Activated CD4-positive, alpha-beta T cell treated with anti-CD3 and anti-CD28 coated beads for 36 hours (primary cell): ENCODE data around the gene UBXN6. TPM values are rescaled to one million over a fixed set of nuclear protein-coding genes. Genes with fewer than 3 reads are reported as not detected.

Experiments used
- ATAC-seq: fragments of 200-7000 bp; cut with Tn5 transposase; one replicate; pipeline ENCODE4 v1.10.0; 2021; ENCODE audit warnings: mild to moderate bottlenecking, moderate library complexity
- CTCF ChIA-PET: fragments of 350-600 bp; sonication (Branson Sonifier 250); formaldehyde crosslinking; loops from one replicate; lab custom pipeline; 2021; ENCODE audit warnings: antibody characterized with exemption; lab: Charles Lee
- POLR2A ChIA-PET: fragments of 350-600 bp; sonication (Branson Sonifier 250); formaldehyde crosslinking; loops from one replicate; lab custom pipeline; 2021; ENCODE audit warnings: antibody characterized with exemption, inconsistent platforms; lab: Charles Lee
- DNase-seq: peaks from one replicate; pipeline ENCODE4 v3.0.0-alpha.2; 2020
- H3K27ac Mint-ChIP-seq: one replicate; pipeline ENCODE4 v1.8.0; 2021; ENCODE audit warnings: mixed read lengths
- H3K27me3 Mint-ChIP-seq: one replicate; pipeline ENCODE4 v1.8.0; 2021; ENCODE audit warnings: mixed read lengths
- H3K36me3 Mint-ChIP-seq: one replicate; pipeline ENCODE4 v1.8.0; 2021; ENCODE audit warnings: low read depth, mixed read lengths
- H3K4me1 Mint-ChIP-seq: one replicate; pipeline ENCODE4 v1.8.0; 2021; ENCODE audit warnings: mixed read lengths
- H3K4me3 Mint-ChIP-seq: one replicate; pipeline ENCODE4 v1.8.0; 2021; ENCODE audit warnings: mild to moderate bottlenecking, moderate library complexity, mixed read lengths
- H3K9me3 Mint-ChIP-seq: one replicate; pipeline ENCODE4 v1.8.0; 2021; ENCODE audit warnings: low read depth, mixed read lengths
- intact Hi-C, 2 experiments: fragments of 100-400 bp; cut with DNase I in 1 of 2; cut with micrococcal nuclease in 1 of 2; formaldehyde crosslinking; loops; one replicate each; pipeline versions ENCODE4 v1.14.2 to v1.15.1; 2022 to 2024; cut with DNase I, micrococcal nuclease
- total RNA-seq, 2 experiments: library from RNA; stranded (reverse); gene quantifications; one replicate each; pipeline ENCODE4 v1.2.3, GENCODE V29; 2021

Gene UBXN6
- total RNA-seq, 2 experiments from 2014 or later = 32.9 to 38.4 TPM

DNA sequence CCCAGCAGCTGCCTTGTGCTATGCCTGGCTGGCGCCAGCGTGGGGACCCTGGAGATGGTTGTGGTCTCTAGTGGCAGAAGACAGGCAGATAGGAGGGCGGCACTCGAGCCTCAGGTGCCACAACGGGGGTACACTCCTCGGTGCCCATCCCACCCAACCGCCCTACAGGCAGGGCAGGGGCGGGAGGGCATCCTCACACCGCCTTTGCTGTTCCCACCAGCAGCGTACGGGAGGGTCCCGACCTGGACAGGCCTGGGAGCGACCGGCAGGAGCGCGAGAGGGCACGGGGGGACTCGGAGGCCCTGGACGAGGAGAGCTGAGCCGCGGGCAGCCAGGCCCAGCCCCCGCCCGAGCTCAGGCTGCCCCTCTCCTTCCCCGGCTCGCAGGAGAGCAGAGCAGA, 44.1 kb upstream of the UBXN6 start:
- ChIA-PET CTCF (no interaction called here), POLR2A (no interaction called here)
- intact Hi-C loops = no loop called here
- Mint-ChIP-seq H3K27ac (no peak overlapping the region), H3K4me3 (no peak overlapping the region), H3K36me3 (peaks cover 3% of the 10 kb centered on the region), H3K4me1 (peaks cover 6% of the 10 kb centered on the region), H3K9me3 (no peaks in the 10 kb centered on the region), H3K27me3 (no peaks in the 10 kb centered on the region)
- DNase-seq (no peak), ATAC-seq (no peak)

DNA sequence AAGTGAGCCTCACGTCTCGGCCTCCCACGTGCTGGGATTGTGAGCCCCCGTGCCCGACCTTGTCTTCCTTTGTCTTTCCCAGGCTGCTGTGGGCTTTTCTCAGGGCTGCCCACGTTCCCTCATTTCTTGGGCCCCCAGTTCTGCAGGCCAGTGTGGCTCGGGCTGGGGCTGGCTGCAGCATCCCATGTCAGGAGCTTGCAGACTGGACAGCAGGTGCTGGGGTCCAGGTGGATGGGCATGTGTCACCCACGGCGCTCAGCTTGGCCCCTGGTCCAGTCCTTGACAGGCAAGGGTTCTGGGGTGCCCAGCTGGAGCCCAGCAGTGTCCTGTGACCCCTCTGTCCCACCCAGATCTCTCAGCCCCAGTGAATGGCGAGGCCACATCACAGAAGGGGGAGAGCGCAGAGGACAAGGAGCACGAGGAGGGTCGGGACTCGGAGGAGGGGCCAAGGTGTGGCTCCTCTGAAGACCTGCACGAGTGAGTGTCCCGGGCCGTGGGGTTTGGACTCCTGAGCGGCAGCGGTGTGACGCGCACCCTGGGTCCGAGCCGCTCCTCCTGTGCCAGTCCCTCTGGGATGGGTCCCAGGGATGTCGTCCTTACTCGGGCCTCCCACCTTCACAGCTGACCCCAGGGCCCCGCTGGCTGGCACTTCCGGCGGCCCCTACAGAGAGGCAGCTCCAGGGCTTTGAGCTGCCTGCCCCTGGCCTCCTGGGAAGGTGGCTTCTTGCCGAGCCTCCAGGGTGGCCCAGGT, 43.4 kb upstream of the UBXN6 start:
- CTCF ChIA-PET = no interaction called here

DNA sequence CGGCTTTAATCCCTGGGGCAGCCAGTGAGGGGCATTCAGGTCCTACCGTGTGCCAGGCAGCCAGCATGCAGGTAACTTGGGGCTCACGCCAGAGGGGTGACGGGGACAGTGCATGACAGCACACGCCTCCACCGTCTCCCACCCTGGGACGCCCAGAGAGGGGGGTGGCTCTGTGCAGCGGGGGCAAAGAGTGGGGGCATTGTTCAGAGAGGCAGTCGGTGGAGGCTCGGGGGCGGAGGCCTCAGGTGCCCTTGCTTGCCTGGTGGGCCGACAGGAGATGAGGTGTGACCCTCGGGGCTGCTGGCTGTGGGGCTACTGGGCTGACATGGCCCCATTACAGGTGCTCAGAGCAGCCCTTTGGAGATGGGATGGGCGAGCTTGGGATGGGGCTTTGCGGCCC, 42.3 kb upstream of the UBXN6 start:
- intact Hi-C loops = no loop called here
- CTCF ChIA-PET = no interaction called here
- Mint-ChIP-seq H3K9me3 (no peaks in the 10 kb centered on the region), H3K4me1 (no peaks in the 10 kb centered on the region), H3K27me3 (no peaks in the 10 kb centered on the region), H3K4me3 (no peak overlapping the region), H3K27ac (no peak overlapping the region), H3K36me3 (peaks cover 8% of the 10 kb centered on the region)
- no peak for ATAC-seq
- DNase-seq = no peak
- POLR2A ChIA-PET = no interaction called here

More for the DNA sequence above, 43.4 kb upstream of the UBXN6 start:
- peaks cover 3% of the 10 kb centered on the region for H3K36me3 Mint-ChIP-seq
- POLR2A ChIA-PET = no interaction called here
- ATAC-seq (no peak), DNase-seq (no peak)
- no peak overlapping the region for H3K27ac Mint-ChIP-seq
- H3K27me3 Mint-ChIP-seq = no peaks in the 10 kb centered on the region
- H3K9me3 Mint-ChIP-seq = no peaks in the 10 kb centered on the region
- H3K4me3 Mint-ChIP-seq = no peak overlapping the region
- H3K4me1 Mint-ChIP-seq = no peaks in the 10 kb centered on the region
- intact Hi-C loops = no loop called here

DNA sequence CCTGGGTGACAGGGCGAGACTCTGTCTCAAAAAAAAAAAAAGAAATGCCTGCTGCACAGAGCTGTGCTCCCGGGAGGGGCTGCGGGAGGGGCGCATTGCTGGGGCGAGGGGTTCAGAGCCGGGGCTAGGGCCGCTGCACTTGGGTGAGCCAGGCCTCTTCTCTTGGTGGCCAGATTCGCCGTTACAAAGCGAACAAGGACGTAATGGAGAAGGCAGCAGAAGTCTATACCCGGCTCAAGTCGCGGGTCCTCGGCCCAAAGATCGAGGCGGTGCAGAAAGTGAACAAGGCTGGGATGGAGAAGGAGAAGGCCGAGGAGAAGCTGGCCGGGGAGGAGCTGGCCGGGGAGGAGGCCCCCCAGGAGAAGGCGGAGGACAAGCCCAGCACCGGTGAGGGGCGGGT, 41.7 kb upstream of the UBXN6 start:
- POLR2A ChIA-PET = no interaction called here
- Mint-ChIP-seq H3K36me3 (peaks cover 10% of the 10 kb centered on the region), H3K4me1 (no peaks in the 10 kb centered on the region), H3K9me3 (no peaks in the 10 kb centered on the region), H3K27ac (no peak overlapping the region), H3K27me3 (no peaks in the 10 kb centered on the region), H3K4me3 (no peak overlapping the region)
- ATAC-seq (no peak), DNase-seq (no peak)
- intact Hi-C loops = no loop called here
- CTCF ChIA-PET = no interaction called here

DNA sequence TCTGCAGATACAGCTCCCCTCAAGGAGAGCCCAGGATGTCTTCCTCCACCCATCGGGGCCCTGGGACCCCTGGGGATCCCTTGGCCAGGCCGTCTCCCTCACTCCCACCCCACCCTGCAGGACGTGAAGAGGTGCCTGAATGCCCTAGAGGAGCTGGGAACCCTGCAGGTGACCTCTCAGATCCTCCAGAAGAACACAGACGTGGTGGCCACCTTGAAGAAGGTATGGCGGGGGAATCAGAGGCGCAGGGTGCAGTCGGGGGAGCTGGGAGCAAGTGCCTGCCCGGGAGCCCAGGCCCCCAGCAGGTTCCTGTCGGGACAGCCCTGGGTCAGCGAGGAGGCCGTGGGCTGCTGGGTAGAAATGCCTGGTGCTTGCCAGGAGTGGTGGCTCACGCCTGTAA, 41.1 kb upstream of the UBXN6 start:
- CTCF ChIA-PET = interaction anchor here (0.6 kb wide), 1 partner anchor 542 kb away, joined by 3 read pairs; no protein-coding TSS in a partner anchor
- DNase-seq (no peak), ATAC-seq (no peak)
- intact Hi-C loops = no loop called here
- H3K27me3 Mint-ChIP-seq = no peaks in the 10 kb centered on the region
- no peaks in the 10 kb centered on the region for H3K4me1 Mint-ChIP-seq
- no peaks in the 10 kb centered on the region for H3K9me3 Mint-ChIP-seq
- POLR2A ChIA-PET = interaction anchor here (0.6 kb wide), 1 partner anchor 18 kb away, joined by 3 read pairs; no protein-coding TSS in a partner anchor
- H3K36me3 Mint-ChIP-seq = peaks cover 10% of the 10 kb centered on the region
- H3K4me3 Mint-ChIP-seq = no peak overlapping the region
- no peak overlapping the region for H3K27ac Mint-ChIP-seq

DNA sequence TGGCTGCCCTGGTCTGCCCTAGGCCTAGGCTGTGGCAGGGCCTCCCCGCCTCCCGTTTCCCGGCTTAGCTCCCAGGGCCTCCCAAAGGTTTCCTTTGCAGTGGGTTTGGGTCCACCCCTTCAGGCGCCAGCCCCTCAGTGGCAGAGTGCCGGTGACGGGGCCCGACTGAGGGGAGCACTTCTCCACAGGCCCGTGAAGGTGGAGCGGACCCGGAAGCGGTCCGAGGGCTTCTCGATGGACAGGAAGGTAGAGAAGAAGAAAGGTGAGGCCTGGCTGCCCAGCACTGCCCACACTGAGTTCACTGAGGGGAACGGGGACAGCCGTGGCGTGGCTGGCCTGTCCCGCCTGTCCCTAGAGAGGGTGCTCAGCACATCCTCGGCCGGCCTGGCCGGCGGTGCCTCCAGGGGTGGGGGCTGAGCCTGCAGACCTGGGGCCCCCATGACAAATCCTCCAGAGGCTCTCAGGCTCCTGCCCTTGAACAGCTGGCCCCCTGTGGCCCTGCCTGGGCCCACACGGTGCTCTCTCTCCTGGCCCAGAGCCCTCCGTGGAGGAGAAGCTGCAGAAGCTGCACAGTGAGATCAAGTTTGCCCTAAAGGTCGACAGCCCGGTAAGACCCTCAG, 40.3 kb upstream of the UBXN6 start:
- Mint-ChIP-seq H3K27me3 (no peaks in the 10 kb centered on the region), H3K36me3 (peaks cover 10% of the 10 kb centered on the region), H3K9me3 (no peaks in the 10 kb centered on the region), H3K4me3 (no peak overlapping the region), H3K27ac (no peak overlapping the region), H3K4me1 (no peaks in the 10 kb centered on the region)
- intact Hi-C loops = no loop called here
- DNase-seq = no peak
- ChIA-PET CTCF (no interaction called here), POLR2A (interaction anchor here (0.6 to 0.7 kb wide), 2 partner anchors 19 to 829 kb away, joined by 3 read pairs; no protein-coding TSS in a partner anchor)
- no peak for ATAC-seq

DNA sequence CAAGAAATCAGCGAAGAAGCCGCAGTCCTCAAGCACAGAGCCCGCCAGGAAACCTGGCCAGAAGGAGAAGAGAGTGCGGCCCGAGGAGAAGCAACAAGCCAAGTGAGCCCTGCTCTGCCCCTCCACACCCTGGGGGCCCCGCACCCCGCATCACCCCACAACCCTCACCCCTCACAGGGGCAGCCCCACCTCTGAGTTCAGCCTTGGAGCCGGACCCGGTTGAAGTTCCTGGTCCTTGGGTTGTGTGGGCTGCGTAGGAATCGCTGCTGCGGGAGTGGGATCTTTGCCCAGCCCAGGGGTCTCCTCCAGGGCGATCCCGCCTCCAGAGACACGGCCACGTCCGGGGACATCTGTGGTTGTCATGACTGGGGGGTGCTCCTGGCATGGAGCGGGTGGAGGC, 38.7 kb upstream of the UBXN6 start:
- POLR2A ChIA-PET = no interaction called here
- Mint-ChIP-seq H3K27ac (no peak overlapping the region), H3K36me3 (peaks cover 10% of the 10 kb centered on the region), H3K4me3 (no peak overlapping the region), H3K4me1 (no peaks in the 10 kb centered on the region), H3K9me3 (no peaks in the 10 kb centered on the region), H3K27me3 (no peaks in the 10 kb centered on the region)
- DNase-seq = no peak
- no peak for ATAC-seq
- intact Hi-C loops = no loop called here
- CTCF ChIA-PET = no interaction called here

DNA sequence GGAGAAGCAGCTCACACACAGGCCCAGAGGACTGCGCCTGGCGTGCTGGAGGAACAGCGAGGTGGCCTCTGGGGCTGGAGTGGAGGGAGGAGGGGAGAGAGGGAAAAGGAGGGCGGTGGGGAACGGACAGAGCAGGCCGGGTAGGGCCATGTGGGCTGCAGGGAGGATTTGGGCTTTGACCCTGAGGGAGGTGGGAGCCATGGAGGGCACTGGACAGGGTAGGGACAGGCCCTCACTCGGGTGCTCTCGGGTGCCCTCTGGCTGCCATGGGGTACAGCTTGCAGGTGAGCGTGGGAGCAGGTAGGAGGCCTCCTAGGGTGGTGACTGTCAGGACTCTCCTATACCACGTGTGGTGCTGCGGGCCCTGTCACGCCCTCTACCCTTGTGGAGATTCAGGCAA, 37.9 kb upstream of the UBXN6 start:
- Mint-ChIP-seq H3K27ac (no peak overlapping the region), H3K4me3 (no peak overlapping the region), H3K36me3 (peaks cover 7% of the 10 kb centered on the region), H3K9me3 (no peaks in the 10 kb centered on the region), H3K4me1 (no peaks in the 10 kb centered on the region), H3K27me3 (no peaks in the 10 kb centered on the region)
- ATAC-seq = no peak
- ChIA-PET CTCF (no interaction called here), POLR2A (no interaction called here)
- DNase-seq = no peak
- intact Hi-C loops = no loop called here

DNA sequence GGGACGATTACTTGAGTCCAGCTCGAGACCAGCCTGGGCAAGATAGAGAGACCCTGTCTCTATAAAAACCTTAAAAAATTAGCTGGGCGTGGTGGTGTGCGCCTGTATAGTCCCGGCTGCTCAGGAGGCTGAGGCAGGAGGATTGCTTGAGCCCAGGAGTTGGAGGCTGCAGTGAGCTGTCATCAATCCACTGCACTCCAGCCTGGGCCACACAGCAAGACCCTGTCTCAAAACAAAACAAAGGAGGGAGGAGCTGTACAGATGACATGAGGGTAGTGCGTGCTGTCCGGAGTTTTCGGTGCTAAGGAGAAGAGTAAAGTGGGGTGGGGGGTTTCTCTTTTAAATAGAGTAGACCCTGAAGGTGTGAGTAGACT, 37.1 kb upstream of the UBXN6 start:
- intact Hi-C loops = no loop called here

DNA sequence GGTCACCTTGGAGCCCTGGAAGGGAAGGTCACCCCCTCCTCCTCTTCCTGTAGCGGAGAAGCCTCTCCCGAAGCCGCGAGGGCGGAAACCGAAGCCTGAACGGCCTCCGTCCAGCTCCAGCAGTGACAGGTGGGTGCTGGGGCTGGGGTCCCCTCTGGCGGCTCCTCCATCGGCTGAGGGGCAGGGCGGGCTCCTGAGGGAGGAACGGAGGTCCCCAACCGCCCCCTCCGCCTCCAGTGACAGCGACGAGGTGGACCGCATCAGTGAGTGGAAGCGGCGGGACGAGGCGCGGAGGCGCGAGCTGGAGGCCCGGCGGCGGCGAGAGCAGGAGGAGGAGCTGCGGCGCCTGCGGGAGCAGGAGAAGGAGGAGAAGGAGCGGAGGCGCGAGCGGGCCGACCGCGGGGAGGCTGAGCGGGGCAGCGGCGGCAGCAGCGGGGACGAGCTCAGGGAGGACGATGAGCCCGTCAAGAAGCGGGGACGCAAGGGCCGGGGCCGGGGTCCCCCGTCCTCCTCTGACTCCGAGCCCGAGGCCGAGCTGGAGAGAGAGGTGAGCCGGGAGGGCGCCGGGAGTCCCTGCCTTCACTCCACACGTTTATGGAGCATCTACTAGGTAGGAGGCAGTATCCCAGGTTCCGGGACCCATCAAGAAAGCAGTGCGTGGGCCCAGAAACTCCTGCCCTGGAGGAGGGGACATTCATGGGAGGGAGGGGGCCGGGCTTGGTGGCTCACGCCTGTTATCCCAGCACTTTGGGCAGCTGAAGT, 36.5 kb upstream of the UBXN6 start:
- H3K4me3 Mint-ChIP-seq = no peak overlapping the region
- ChIA-PET POLR2A (no interaction called here), CTCF (no interaction called here)
- no peaks in the 10 kb centered on the region for H3K27me3 Mint-ChIP-seq
- H3K9me3 Mint-ChIP-seq = no peaks in the 10 kb centered on the region
- H3K27ac Mint-ChIP-seq = no peak overlapping the region
- H3K4me1 Mint-ChIP-seq = no peaks in the 10 kb centered on the region
- DNase-seq (no peak), ATAC-seq (no peak)
- intact Hi-C loops = no loop called here
- peaks cover 9% of the 10 kb centered on the region for H3K36me3 Mint-ChIP-seq

More for the DNA sequence above, 37.1 kb upstream of the UBXN6 start:
- POLR2A ChIA-PET = no interaction called here
- Mint-ChIP-seq H3K4me1 (no peaks in the 10 kb centered on the region), H3K27ac (no peak overlapping the region), H3K36me3 (peaks cover 9% of the 10 kb centered on the region), H3K4me3 (no peak overlapping the region), H3K27me3 (no peaks in the 10 kb centered on the region), H3K9me3 (no peaks in the 10 kb centered on the region)
- DNase-seq = no peak
- CTCF ChIA-PET = no interaction called here
- no peak for ATAC-seq

DNA sequence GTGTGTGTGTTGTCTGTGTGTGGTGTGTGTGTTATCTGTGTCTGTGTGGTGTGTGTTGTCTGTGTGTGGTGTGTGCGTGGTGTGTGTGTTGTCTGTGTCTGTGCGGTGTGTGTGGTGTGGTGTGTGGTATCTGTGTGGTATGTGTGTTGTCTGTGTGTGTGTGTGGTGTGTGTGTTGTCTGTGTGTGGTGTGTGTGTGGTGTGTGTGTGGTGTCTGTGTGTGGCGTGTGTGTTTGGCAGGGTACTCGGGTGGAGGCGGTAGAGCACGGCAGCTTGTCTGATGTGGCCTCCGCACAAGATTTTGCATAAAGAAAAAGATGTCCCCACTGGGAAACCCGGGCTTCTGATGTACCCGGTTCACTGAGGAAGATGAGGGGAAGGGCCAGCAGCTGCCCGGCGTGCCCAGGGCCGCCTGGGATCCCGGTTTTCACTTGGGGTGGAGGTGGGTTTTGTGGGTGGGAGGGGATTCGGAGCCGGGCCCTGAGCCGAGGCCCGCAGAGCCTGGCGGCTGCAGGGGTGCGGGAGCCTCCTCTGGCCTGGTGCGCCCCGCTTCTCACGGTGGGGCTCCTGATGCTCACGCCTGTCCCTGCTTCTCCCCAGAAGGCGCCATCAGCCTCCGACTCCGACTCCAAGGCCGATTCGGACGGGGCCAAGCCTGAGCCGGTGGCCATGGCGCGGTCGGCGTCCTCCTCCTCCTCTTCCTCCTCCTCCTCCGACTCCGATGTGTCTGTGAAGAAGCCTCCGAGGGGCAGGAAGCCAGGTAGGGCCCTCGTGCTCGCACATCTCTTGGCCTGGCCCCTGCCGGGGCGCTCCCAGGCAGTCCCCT, 35.7 kb upstream of the UBXN6 start:
- CTCF ChIA-PET = no interaction called here
- H3K27ac Mint-ChIP-seq = no peak overlapping the region
- H3K9me3 Mint-ChIP-seq = no peaks in the 10 kb centered on the region
- H3K27me3 Mint-ChIP-seq = no peaks in the 10 kb centered on the region
- no peak overlapping the region for H3K4me3 Mint-ChIP-seq
- intact Hi-C loops = no loop called here
- H3K4me1 Mint-ChIP-seq = no peaks in the 10 kb centered on the region
- no peak for DNase-seq
- no peak for ATAC-seq
- peaks cover 11% of the 10 kb centered on the region for H3K36me3 Mint-ChIP-seq
- POLR2A ChIA-PET = no interaction called here
